22Rv1 (cell line): ENCODE results near the gene GANC.

Source experiments
- ZFX ChIP-seq: fragments of 450-650 bp; IDR thresholded peaks from 2 replicates; pipeline ENCODE4 v1.6.1; 2017; ENCODE audit warnings: antibody characterized with exemption, borderline replicate concordance
- TF ChIP-seq, protein P1 (sequence below): fragments of 450-650 bp; IDR thresholded peaks from 2 replicates; pipeline ENCODE4 v1.5.1; 2017; ENCODE audit warnings: mild to moderate bottlenecking

DNA sequence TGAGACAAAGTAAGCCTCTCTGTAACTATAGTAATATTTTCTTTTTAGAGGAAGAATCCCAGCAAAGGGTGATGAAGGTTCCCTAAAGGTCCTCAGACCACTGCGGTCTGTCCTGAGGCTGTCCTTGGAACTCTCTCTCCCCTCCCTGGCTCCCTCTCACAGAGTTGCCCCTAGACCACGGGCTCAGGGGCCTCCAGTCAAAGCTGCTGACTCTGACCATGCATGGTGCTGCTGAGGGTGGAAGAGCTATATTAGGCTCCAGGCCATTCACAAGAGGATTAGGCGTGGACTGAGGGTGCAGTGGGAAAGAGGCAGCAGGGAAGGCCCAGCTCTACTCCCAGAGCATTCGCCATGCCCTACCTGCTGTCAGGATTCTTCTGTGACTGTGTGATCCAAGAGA lies 100.9 kb downstream of the GANC start:
- TF ChIP-seq, protein P1, sequence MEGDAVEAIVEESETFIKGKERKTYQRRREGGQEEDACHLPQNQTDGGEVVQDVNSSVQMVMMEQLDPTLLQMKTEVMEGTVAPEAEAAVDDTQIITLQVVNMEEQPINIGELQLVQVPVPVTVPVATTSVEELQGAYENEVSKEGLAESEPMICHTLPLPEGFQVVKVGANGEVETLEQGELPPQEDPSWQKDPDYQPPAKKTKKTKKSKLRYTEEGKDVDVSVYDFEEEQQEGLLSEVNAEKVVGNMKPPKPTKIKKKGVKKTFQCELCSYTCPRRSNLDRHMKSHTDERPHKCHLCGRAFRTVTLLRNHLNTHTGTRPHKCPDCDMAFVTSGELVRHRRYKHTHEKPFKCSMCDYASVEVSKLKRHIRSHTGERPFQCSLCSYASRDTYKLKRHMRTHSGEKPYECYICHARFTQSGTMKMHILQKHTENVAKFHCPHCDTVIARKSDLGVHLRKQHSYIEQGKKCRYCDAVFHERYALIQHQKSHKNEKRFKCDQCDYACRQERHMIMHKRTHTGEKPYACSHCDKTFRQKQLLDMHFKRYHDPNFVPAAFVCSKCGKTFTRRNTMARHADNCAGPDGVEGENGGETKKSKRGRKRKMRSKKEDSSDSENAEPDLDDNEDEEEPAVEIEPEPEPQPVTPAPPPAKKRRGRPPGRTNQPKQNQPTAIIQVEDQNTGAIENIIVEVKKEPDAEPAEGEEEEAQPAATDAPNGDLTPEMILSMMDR = no peak
- no peak for TF ChIP-seq ZFX
